IPS DF 6.9 (cell line): ENCODE data around the gene TTBK2.

Source experiments
- DNase-seq: peaks from one replicate; pipeline ENCODE4 v3.0.0-alpha.2; 2013; ENCODE audit warnings: low read depth, low spot score
- H3K27ac ChIP-seq: one replicate; pipeline ENCODE4 v1.5.1; 2013; ENCODE audit warnings: low read length, control low read depth
- H3K27me3 ChIP-seq: 2 replicates; pipeline ENCODE4 v1.6.1; 2013; ENCODE audit warnings: mild to moderate bottlenecking, low read length; ENCODE audit not compliant: control insufficient read depth, insufficient read depth
- H3K36me3 ChIP-seq: 2 replicates; pipeline ENCODE4 v1.6.1; 2013; ENCODE audit warnings: low read length; ENCODE audit not compliant: control insufficient read depth, insufficient read depth
- H3K4me1 ChIP-seq: 2 replicates; pipeline ENCODE4 v1.6.1; 2013; ENCODE audit warnings: low read length; ENCODE audit not compliant: control insufficient read depth, insufficient read depth
- H3K4me3 ChIP-seq: 2 replicates; pipeline ENCODE4 v1.5.1; 2013; ENCODE audit warnings: mild to moderate bottlenecking, low read length
- H3K9me3 ChIP-seq: 2 replicates; pipeline ENCODE4 v1.6.1; 2013; ENCODE audit warnings: low read length, inconsistent platforms; ENCODE audit not compliant: control insufficient read depth, insufficient read depth
- WGBS: extraction: QIAGEN DNeasy Blood & Tissue Kit; methylation state at CpG from one replicate; pipeline ENCODE4 v1.1.7; 2013; ENCODE audit warnings: mixed read lengths, missing lambda C conversion rate; ENCODE audit not compliant: insufficient read length, insufficient coverage; 5-methylcytosine and 5-hydroxymethylcytosine counted together

The TTBK2 gene

DNA sequence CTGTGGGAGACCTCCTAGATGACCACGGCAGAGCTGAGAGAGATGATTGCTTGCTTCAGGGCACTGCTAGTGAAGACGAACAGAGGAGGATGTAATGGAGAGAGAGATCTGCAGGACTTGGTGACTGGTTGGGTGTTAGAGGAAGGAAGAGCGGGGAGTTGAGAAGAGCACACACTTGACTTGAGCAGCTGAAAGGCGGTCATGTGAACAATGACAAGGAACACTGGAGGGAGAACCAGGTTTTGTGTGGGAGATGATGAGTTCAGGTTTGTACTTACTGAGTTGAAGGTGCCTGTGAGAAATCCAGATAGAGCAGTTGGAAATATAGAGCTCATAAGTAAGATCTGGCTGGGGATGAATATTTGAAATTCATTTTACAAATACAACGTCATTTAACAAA is 224.0 kb downstream of the TTBK2 start:
- no peak for DNase-seq
- H3K27ac ChIP-seq, result no peak overlapping the region
- H3K4me1 ChIP-seq, result no peaks in the 10 kb centered on the region
- H3K4me3 ChIP-seq, result no peak overlapping the region
- no peaks in the 10 kb centered on the region for H3K27me3 ChIP-seq
- no peaks in the 10 kb centered on the region for H3K9me3 ChIP-seq
- WGBS, result no CpG with 5 or more reads among the region's 5 CpGs
- no peaks in the 10 kb centered on the region for H3K36me3 ChIP-seq

DNA sequence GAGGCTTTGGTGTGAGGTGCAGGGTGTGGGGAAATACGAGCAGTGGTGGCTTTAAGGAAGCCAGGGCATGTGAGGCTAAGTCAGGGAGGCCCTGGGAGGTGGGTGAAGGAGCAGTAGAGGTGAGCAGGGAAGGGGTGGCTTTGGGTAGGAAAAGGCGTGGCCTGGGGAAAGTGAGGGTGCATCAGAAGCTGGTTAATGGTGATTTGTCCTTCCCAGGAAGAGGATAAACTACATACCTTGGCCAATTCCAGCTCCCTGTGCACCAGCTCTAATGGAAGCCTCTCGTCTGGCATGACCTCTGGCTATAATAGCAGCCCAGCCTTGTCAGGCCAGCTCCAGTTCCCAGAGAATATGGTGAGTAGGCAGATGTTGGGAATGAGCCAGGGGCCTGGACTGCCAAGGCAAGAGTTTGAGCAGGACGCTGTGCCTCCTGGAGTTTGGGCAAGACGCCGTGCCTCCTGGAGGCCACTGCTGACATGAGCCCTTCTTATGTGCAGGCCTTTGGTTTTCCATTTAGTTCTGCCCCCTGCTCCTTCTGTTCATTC is 225.0 kb downstream of the TTBK2 start:
- H3K27ac ChIP-seq, result no peak overlapping the region
- H3K27me3 ChIP-seq, result no peaks in the 10 kb centered on the region
- H3K36me3 ChIP-seq, result no peaks in the 10 kb centered on the region
- no CpG with 5 or more reads among the region's 6 CpGs for WGBS
- no peak for DNase-seq
- H3K9me3 ChIP-seq, result no peaks in the 10 kb centered on the region
- H3K4me1 ChIP-seq, result no peaks in the 10 kb centered on the region
- H3K4me3 ChIP-seq, result no peak overlapping the region

DNA sequence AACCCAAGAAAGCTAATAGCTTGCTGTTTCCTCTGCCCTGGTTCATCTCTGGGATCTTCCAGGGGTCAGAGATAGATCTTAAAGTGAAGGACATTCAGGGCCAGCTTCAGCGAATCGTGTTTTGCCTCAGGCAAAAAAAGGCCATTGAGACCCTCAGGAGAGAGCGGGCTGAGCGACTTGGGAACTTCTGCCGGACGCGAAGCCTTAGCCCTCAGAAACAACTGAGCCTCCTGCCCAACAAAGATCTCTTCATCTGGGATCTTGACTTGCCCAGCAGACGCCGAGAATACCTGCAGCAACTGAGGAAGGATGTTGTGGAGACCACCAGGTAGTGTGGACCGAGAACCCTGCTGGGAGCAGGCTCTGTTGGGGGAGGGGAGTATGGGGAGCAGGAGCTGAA is 226.2 kb downstream of the TTBK2 start:
- H3K36me3 ChIP-seq, result no peaks in the 10 kb centered on the region
- no peaks in the 10 kb centered on the region for H3K4me1 ChIP-seq
- DNase-seq, result no peak
- no peak overlapping the region for H3K4me3 ChIP-seq
- no peaks in the 10 kb centered on the region for H3K27me3 ChIP-seq
- no peaks in the 10 kb centered on the region for H3K9me3 ChIP-seq
- H3K27ac ChIP-seq, result no peak overlapping the region
- no CpG with 5 or more reads among the region's 10 CpGs for WGBS

DNA sequence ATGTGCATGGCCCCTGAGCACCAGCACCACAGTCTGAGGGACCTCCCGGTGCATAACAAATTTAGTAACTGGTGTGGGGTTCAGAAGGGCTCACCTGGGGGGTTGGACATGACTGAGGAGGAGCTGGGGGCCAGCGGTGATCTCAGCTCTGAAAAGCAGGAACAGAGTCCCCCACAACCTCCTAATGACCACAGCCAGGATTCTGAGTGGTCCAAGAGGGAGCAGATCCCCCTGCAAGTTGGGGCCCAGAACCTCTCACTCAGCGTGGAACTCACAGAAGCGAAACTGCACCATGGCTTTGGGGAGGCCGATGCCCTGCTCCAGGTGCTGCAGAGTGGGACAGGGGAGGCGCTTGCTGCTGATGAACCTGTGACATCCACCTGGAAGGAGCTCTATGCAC is 226.6 kb downstream of the TTBK2 start:
- Histone ChIP-seq H3K36me3 (no peaks in the 10 kb centered on the region), H3K27me3 (no peaks in the 10 kb centered on the region), H3K4me1 (no peaks in the 10 kb centered on the region), H3K4me3 (no peak overlapping the region), H3K9me3 (no peaks in the 10 kb centered on the region), H3K27ac (no peak overlapping the region)
- WGBS, result no CpG with 5 or more reads among the region's 6 CpGs
- no peak for DNase-seq

DNA sequence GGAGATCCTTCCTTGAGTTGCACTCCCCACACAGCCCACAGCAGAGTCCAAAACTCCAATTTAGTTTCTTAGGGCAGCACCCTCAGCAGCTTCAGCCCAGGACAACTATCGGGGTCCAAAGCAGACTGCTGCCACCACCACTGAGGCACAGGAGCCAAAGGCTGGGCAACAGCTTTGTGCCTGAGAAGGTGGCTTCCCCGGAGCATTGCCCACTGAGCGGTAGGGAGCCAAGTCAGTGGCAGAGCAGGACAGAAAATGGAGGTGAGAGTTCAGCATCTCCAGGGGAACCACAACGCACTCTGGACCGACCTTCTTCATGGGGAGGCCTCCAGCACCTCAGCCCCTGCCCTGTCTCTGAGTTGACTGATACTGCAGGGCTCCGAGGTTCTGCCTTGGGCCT is 227.1 kb downstream of the TTBK2 start:
- WGBS, result no CpG with 5 or more reads among the region's 6 CpGs
- DNase-seq, result no peak
- Histone ChIP-seq H3K27me3 (no peaks in the 10 kb centered on the region), H3K9me3 (no peaks in the 10 kb centered on the region), H3K36me3 (no peaks in the 10 kb centered on the region), H3K4me3 (no peak overlapping the region), H3K27ac (no peak overlapping the region), H3K4me1 (no peaks in the 10 kb centered on the region)

DNA sequence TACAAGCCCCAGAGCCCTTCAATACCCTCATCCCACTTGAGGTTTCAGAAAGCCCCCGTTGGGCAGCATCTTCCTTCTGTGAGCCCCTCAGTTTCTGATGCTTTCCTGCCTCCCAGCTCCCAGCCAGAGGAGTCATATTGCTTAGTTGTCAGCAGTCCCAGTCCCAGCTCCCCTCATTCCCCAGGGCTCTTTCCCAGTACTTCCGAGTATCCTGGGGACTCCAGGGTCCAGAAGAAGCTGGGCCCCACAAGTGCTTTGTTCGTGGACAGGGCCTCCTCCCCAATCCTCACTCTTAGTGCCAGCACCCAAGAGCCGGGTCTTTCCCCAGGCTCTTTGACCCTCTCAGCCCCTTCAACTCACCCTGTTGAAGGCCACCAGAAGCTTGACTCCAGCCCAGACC is 227.6 kb downstream of the TTBK2 start:
- Histone ChIP-seq H3K9me3 (no peaks in the 10 kb centered on the region), H3K27ac (no peak overlapping the region), H3K4me3 (no peak overlapping the region), H3K4me1 (no peaks in the 10 kb centered on the region), H3K27me3 (no peaks in the 10 kb centered on the region), H3K36me3 (no peaks in the 10 kb centered on the region)
- DNase-seq, result no peak
- WGBS, result no CpG with 5 or more reads among the region's 4 CpGs

DNA sequence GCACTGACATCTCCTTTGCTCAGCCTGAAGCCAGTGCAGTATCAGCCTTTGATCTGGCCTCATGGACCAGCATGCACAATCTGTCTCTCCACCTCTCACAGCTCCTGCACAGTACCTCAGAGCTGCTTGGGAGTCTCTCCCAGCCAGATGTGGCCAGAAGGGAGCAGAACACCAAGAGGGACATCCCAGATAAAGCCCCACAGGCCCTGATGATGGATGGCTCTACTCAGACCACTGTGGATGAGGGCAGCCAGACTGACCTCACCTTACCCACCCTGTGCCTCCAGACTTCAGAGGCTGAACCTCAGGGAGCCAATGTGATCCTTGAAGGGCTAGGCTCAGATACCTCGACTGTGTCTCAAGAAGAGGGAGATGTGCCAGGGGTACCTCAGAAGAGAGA is 228.0 kb downstream of the TTBK2 start:
- H3K4me3 ChIP-seq, result no peak overlapping the region

DNA sequence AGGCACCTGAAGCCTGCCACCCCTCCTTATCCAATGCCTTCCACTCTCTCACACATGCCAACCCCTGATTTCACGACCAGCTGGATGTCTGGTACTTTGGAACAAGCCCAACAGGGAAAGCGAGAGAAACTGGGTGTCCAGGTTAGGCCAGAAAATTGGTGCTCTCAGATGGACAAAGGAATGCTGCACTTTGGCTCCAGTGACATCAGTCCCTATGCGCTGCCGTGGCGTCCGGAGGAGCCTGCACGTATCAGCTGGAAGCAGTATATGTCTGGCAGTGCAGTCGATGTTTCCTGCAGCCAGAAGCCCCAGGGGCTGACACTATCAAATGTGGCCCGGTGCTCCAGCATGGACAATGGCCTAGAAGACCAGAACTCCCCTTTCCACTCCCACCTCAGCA is 228.8 kb downstream of the TTBK2 start:
- Histone ChIP-seq H3K36me3 (no peaks in the 10 kb centered on the region), H3K9me3 (no peaks in the 10 kb centered on the region), H3K27me3 (no peaks in the 10 kb centered on the region), H3K4me1 (no peaks in the 10 kb centered on the region), H3K4me3 (no peak overlapping the region), H3K27ac (no peak overlapping the region)
- DNase-seq, result no peak
- no CpG with 5 or more reads among the region's 9 CpGs for WGBS

More for the DNA sequence above, 228.0 kb downstream of the TTBK2 start:
- H3K27me3 ChIP-seq, result no peaks in the 10 kb centered on the region
- H3K9me3 ChIP-seq, result no peaks in the 10 kb centered on the region
- no peaks in the 10 kb centered on the region for H3K4me1 ChIP-seq
- H3K27ac ChIP-seq, result no peak overlapping the region
- WGBS, result no CpG with 5 or more reads among the region's 1 CpG
- DNase-seq, result no peak
- no peaks in the 10 kb centered on the region for H3K36me3 ChIP-seq

DNA sequence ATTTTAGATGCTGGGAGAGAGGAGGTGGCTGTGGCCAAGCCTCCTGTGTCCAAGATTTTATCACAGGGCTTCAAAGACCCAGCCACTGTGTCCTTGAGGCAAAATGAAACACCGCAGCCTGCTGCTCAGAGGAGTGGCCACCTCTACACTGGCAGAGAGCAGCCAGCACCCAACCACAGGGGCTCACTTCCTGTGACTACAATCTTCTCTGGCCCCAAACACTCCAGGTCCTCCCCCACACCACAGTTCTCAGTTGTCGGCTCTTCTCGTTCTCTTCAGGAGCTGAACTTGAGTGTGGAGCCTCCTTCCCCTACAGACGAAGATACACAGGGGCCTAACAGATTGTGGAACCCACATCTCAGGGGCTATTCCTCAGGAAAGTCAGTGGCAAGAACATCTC is 229.3 kb downstream of the TTBK2 start:
- H3K36me3 ChIP-seq, result no peaks in the 10 kb centered on the region
- H3K27ac ChIP-seq, result no peak overlapping the region
- DNase-seq, result no peak
- H3K9me3 ChIP-seq, result no peaks in the 10 kb centered on the region
- H3K4me1 ChIP-seq, result no peaks in the 10 kb centered on the region
- no peaks in the 10 kb centered on the region for H3K27me3 ChIP-seq
- H3K4me3 ChIP-seq, result no peak overlapping the region
- no CpG with 5 or more reads among the region's 4 CpGs for WGBS
